K562 (cell line): ENCODE results near the gene KLK11.

Source experiments
- ELF4 ChIP-seq: fragments of 450-650 bp; formaldehyde crosslinking; IDR thresholded peaks from 2 replicates; pipeline ENCODE4 v1.4.0; 2022; ENCODE audit warnings: missing genetic modification characterization
- EP400 ChIP-seq: fragments of 450-650 bp; IDR thresholded peaks from 2 replicates; pipeline ENCODE4 v1.6.1; 2017; ENCODE audit warnings: antibody characterized with exemption, mild to moderate bottlenecking, moderate library complexity
- RBM34 ChIP-seq: fragments of 200-400 bp; formaldehyde crosslinking; IDR thresholded peaks from 2 replicates; pipeline ENCODE4 v1.6.1; 2018; ENCODE audit warnings: low read length, borderline replicate concordance; ENCODE audit not compliant: insufficient read depth
- TAF7 ChIP-seq: fragments of 450-650 bp; IDR thresholded peaks from 2 replicates; pipeline ENCODE4 v1.6.1; 2016; ENCODE audit warnings: missing genetic modification characterization, missing compliant biosample characterization
- ZNF121 ChIP-seq: sonication (generic); formaldehyde crosslinking; conservative IDR thresholded peaks from 2 replicates; pipeline ENCODE4 v1.8.0; 2022; ENCODE audit warnings: missing genetic modification reagents

DNA sequence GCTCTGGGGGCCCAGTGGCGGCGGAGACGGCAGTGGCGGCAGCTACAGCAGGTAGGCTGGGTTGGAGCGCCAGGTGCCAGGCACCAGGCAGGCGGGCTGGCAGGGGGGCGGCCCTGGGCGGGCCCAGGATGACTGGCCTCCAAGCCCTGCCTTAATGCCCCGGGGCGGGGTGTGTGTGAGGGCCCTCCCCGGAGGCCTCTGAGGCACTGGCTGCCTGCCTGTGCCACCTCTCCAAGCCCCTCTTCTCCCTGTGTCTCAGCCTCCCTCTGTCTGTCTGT lies at the start of gene KLK11:
- no peak for TF ChIP-seq EP400
- no peak for TF ChIP-seq TAF7 (tag)
- no peak for TF ChIP-seq RBM34
- no peak for TF ChIP-seq ELF4
- no peak for TF ChIP-seq ZNF121 (CRISPR knock-in tag)
